Epidermal melanocyte (primary cell): ENCODE results near the gene SNAI1.
A peak's percentile ranks its signal among the peaks of the same experiment; 100 is the strongest.

Source experiments
- DNase-seq: peaks from one replicate; pipeline ENCODE4 v3.0.0; 2011; ENCODE audit warnings: low spot score; ENCODE audit not compliant: insufficient read length

Gene SNAI1

DNA sequence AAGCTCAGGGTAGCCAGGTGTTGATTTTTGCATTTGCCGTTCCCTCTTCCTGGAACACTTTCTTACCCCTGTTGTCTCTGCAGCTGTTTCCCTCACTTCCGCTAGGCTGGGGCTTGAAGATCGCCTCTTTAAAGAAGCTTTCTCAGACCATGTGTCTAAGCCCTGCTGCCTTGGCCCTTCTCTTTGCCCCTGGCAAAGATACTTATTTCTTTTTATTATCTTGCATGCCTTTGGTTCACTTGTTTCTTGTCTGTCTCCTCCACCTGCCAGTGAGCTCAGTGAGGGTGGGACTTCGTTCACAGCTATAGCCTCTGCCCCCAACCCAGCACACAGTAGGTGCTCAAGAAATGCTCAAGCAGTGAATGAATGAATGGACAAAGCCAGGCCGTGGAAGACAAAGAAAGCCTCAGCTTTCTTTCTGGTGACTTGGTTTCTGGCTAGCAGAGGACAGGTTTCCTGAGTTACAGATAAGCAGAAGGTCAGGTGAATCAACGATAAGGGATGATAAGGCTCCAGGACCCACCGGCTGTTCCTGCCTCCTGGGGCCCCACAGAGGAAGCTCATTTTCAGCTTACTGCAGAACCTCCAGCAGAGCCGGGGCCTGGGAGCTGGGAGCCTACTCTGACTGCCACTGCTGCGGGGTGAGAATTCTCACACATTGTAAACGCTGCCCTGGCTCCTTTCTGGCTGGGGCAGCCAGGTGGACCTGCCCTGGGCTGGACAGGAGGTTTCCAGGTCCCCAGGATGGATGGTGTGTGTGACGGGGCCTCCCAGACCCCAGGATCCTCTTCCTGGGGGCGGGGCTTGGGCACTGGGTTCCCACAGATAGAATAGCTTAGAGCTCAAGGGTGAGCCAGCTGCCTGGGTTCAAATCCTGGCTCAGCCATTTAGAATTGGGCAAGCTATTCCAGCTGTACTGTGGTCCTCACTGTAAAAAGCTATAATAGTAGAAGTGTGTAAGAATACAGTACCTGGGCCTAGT, 29.8 kb downstream of the SNAI1 start:
- no peak for DNase-seq

GRCh38 chr20:50013976-50014375, 31.2 kb downstream of the SNAI1 start:
- no peak for DNase-seq

DNA sequence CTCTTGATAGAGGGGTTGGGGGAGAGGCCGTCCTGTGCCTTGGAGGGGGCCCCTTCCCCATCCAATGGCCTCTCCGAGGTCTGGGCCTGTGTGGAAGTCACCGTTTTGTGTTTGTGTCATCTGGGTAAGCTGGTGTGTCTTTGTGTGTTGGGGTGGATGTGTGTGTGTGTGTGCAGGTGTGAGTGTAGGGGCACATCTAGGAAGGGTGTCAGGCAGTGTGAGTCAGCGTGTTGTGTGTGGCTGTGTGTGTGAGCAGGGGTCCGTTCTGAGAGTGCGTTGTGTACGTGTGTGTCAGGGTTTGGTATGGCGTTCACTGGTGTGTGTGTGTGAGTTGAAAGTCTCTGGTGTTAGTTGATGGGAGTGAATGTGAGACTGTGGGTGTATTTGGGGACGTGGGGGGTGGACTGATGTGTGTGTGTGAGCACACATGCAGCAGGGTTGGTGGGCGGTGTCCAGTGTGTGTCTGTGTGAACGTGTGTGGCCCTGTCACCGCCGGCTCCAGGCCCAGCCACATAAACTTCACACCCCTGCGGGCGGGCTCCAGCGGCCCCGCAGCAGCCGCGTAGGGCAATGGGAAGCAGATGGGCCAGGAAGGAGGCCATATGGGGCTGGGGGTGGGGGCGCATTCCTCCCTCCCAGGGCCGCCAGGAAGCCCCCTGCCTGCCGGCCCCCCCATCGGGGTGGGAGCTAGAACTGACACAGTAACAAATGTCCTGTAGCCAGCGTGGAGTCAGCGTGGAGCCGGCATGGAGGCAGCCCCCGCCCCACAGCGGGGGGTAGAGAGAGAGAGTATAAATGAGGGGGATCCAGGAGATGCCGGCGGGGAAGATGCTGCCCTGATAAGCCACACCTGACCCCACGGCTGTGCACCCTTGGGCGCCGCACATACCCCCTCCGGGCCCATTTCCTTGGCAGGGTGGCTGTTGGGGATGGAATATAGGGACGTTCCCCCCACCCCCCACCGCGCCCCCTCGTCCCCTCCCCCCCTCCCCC, 32.1 kb downstream of the SNAI1 start:
- no peak for DNase-seq

DNA sequence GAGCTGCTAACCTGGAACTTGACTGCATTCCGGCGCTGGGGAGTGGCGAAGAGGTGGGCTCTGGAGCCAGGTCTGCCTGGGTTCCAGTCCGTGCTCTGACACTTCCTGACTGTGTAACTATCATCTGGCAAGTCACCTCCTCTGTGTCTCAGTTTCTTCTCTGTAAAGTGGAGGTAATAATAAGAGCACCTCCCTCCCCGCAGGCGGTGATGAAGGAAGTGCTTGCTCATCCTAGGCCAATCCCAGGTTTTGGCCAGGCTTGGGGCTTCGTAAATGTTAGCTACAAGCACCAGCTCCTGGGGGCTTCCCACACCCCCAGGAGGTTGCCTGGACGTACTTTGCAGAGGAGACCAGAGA, 32.8 kb downstream of the SNAI1 start:
- no peak for DNase-seq

GRCh38 chr20:50015993-50016770, 33.4 kb downstream of the SNAI1 start:
- no peak for DNase-seq

GRCh38 chr20:50017160-50017559, 34.4 kb downstream of the SNAI1 start:
- DNase-seq: no peak

- no peak for DNase-seq
Measured at GRCh38 chr20:50017576-50018248, 34.9 kb downstream of the SNAI1 start.

DNA sequence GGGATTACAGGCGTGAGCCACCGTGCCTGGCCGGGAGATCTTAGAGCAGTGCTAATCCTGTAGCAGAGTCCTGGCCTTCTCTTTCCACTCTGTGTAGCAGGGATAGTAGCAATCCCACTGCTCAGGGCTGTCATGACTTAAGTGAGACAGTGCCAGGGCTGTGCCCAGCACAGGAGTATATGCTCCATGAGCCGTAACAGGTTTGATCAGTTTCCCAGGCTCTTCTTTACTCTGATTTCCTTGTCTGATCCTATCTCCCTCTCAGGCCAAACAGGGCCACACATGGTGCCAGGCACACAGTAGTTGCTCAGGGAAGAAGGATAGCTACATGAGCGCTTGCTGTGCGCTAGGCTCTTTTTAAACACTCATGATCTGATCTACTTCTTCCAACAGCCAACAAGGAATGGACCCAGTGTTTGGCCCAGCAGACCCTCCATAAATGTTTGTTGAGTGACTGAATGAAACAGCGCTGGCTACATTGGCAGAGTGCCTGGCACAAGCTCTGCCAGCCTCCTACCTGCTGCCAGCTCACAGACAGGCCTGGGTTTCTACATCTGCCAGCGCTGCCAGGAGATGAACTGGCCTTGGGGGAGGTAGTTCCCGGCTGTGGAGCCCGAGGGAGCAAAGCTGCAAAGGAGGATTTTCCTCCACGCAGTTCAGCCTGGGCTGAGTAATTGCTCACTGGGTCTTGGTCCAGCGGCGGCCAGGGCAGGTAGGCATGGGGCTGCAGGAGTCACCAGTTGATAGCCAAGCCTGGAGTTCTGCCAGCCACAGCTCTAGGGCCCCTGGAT, 36.9 kb downstream of the SNAI1 start:
- no peak for DNase-seq

GRCh38 chr20:50020288-50020687, 37.5 kb downstream of the SNAI1 start:
- no peak for DNase-seq

DNA sequence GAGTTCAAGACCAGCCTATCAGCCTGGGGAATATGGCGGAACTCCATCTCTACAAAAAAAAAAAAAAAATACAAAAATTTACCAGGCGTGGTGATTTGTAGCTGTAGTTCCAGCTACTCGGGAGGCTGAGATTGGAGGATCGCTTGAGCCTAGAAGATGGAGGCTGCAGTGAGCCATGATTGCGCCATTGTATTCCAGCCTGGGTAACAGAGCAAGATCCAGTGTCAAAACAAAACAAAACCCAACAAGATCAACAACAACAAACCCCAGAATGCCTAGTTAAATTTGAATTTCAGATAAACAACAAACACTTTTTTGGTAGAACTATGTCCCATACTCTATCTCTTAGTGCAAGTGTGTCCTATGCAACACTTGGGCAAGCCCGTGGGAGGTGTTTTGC, 39.9 kb downstream of the SNAI1 start:
- no peak for DNase-seq

- DNase-seq: no peak
Measured at GRCh38 chr20:50023116-50023805, 40.5 kb downstream of the SNAI1 start.

DNA sequence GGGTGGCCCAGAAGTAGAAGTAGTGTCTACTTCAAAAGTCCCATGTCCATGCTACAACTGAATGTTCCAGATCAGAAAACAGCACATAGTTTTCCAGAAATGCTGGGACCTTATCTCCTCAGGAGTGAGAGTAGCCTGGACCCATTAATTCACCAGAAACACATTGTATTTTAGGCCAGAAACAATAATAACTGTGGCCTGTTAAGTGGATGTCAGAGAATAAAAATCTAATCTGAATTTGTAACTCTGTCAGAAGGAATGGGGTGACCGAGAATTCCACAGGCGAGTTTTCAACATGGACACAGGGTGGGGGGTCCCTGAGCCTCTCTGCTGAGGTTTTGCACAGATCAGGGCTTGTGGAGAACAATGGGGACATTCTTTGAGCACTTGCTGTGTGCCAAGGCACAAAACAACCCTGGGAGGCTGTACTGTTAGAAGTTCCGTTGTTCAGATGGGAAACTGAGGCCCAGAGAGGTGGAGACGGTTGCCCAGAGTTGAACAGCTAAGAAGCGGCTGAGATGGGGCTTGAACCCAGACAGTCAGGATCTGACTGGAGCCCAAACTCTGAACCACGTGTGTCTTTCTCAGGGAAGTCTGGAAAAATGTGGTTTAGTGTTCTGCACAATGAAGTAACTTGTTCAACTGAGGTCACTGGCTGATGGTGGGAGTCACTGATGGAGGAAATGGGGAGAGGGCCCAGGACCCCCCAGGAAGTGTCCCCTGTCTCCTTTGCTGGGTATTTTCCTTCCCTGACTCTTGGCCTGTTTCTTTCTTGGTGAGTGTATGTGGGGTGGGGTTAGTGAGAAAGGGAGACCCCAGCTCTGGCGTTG, 44.2 kb downstream of the SNAI1 start:
- no peak for DNase-seq

DNA sequence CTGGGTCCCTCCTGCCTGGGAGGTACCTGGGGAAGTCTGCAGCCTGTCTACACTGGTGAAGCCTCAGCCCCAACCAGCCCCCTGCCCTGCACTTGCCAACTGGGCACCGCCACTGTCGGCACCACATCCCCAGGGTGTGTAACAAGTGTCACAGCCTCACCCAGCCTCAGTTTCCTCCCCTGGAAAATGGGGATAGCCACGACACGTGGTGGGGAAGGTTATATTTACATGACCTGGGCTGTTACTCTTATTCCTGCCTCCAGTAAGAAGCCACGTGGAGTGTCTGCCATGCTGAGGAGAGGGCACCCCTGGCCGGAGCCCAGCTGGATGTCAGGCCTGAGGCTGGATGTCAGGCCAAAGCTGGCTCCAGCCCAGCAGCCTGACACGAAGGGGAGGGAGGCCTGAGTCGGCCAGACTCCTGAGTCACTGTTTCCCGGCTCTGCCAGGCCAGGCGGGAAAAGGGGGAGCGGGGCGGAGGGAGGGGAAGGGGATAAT, 44.9 kb downstream of the SNAI1 start:
- DNase-seq: peak; percentile 93

DNA sequence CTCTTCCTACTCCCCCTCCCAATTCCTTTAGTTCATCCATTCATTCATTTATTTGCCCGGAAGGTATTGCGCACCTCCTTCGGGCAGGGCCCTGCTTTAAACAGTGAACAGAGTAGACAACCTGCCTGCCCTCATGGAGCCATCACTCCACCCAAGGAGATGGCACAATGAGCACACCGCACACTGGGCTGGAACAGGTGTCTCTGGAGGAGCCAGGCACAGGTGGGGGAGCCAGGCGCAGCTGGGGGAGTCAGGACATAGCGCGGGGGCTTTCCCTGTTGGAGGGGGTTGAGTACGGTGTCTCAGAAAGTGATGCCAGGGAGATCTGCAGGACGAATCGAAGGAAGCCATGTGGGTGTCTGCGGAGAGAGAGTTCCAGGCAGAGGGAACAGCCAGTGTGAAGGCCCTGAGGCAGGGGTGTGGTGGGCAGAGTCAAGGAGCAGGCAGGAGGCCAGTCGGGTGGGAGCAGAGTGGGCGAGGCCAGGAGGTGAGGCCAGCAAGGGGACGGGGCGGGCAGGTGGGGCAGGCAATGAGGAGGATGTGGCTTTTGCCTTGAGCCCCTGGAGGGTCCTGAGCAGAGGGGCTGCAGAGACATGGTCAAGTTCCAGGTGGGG, 46.4 kb downstream of the SNAI1 start:
- no peak for DNase-seq

DNA sequence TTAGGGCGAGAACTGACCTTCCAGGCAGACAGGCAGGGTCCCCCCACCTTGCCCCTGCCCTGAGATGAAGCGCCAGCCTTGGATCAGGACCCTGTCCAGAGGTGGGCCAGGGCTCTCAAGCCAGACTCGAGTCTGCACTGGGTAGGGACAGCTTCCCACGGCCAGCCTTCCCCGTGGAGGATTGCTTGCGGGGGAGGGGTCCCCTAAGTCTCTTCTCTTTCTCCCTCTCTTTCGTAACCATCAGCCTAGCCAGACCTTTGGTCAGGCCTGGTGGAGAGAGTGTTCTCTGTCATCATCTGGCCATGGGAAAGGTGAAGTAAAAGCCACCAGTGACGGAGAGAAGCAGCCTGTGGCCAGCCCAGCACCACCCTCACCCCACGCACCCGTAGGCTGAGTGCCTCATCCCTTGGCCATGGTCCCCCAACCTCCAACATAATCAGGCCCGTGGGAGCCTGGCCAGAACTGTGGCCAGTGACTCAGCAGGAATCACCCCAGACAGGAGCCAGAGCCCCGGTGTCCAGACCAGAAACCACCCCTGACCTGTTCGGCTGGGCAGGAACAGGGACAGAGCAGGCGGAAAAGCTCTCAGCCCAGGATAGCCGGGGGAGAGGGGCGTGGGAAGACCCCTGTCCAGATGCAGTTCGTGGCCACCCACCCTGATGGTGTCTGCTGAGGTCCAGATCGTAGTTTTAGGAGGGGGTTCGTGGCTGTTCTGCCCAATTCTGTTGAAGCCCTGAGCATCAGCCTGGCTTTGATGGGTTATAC, 47.1 kb downstream of the SNAI1 start:
- DNase-seq: no peak

GRCh38 chr20:50032955-50033666, 50.3 kb downstream of the SNAI1 start:
- no peak for DNase-seq
